ENCODE measurements around the gene HPCAL1. TPM values are rescaled to one million over a fixed set of nuclear protein-coding genes. Genes with fewer than 3 reads are reported as not detected.
"Not testable (repeated sequence)": the region's sequence is repeated elsewhere in the genome, so short reads cannot be mapped to it uniquely, and the experiment has no call there.

The HPCAL1 gene
- total and polyA plus RNA-seq, 7 experiments from 2014 or later: 44.9 to 137 (median 89.2) TPM

DNA sequence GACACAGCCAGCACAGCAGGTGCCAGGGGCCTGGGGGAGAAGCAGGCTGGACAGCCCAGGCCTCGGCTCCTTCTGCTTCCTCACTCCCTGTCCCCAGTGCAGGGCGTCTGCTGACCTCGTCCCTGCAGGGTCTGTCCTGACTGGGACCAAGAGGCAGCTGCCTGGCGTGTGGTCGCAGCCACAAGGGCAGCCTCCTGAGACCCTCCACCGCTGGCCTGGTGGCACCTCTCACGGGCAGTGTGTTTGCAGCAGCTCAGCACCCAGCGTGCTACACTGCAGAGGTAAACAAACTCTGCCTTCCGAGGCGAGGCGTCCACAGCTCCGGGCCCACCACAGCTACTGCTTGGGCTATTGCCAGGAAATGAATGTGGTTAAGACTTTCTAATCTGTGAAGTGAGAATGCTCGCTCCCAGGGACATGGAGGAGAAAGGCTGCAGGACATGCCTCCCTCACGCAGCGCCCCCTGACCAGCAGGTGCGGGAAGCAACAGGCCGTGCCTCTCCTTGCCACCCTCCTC lies 46.1 kb upstream of the HPCAL1 start:
- Mint-ChIP-seq H3K4me1 (peaks cover 0 to 19% (median 0%) of the 10 kb centered on the region in 7 donors), H3K27me3 (peaks cover 0 to 16% (median 2%) of the 10 kb centered on the region in 5 donors), H3K4me3 (peak overlapping the region in 1 of 10 donors; percentile 14), H3K27ac (no peak overlapping the region), H3K9me3 (peaks cover 0 to 6% (median 0%) of the 10 kb centered on the region in 11 donors), H3K36me3 (peaks cover 0 to 3% (median 0%) of the 10 kb centered on the region in 5 donors)
- DNase-seq: no peak
- Histone ChIP-seq H3K4me1 (ENCODE audit: control insufficient read depth in 2 of 2, insufficient read depth in 2 of 2, low read length in 2 of 2) (no peaks in the 10 kb centered on the region), H3K27me3 (ENCODE audit: control insufficient read depth in 2 of 2, insufficient read depth in 2 of 2, low read length in 2 of 2) (no peaks in the 10 kb centered on the region), H3K9me3 (ENCODE audit: control insufficient read depth in 2 of 3, low read length in 3 of 3) (no peaks in the 10 kb centered on the region), H3K4me3 (ENCODE audit: low read length) (no peak overlapping the region), H3K36me3 (ENCODE audit: control insufficient read depth in 2 of 3, insufficient read depth in 3 of 3, low read length in 3 of 3) (no peaks in the 10 kb centered on the region), H3K27ac (ENCODE audit: low read depth, low read length) (no peak overlapping the region)
- ChIA-PET POLR2A (no interaction called here), CTCF (no interaction called here)
- peak; percentile 12 for ATAC-seq
- intact Hi-C loops (cut with micrococcal nuclease): no loop called here

- Histone ChIP-seq H3K27ac (ENCODE audit: low read depth, low read length) (no peak overlapping the region), H3K9me3 (ENCODE audit: control insufficient read depth in 2 of 3, low read length in 3 of 3) (no peaks in the 10 kb centered on the region), H3K36me3 (ENCODE audit: control insufficient read depth in 2 of 3, insufficient read depth in 3 of 3, low read length in 3 of 3) (no peaks in the 10 kb centered on the region), H3K4me1 (ENCODE audit: control insufficient read depth in 2 of 2, insufficient read depth in 2 of 2, low read length in 2 of 2) (no peaks in the 10 kb centered on the region), H3K4me3 (ENCODE audit: low read length) (no peak overlapping the region), H3K27me3 (ENCODE audit: control insufficient read depth in 2 of 2, insufficient read depth in 2 of 2, low read length in 2 of 2) (no peaks in the 10 kb centered on the region)
- H3K36me3 Mint-ChIP-seq: peaks cover 0 to 1% (median 0%) of the 10 kb centered on the region in 5 donors
- ATAC-seq (no peak), DNase-seq (no peak)
- ChIA-PET POLR2A (no interaction called here), CTCF (no interaction called here)
- peaks cover 0 to 17% (median 2%) of the 10 kb centered on the region in 5 donors for H3K27me3 Mint-ChIP-seq
- peak overlapping the region in 1 of 10 donors; percentile 14 for H3K4me3 Mint-ChIP-seq
- peaks cover 0 to 2% (median 0%) of the 10 kb centered on the region in 11 donors for H3K9me3 Mint-ChIP-seq
- peak overlapping the region in 1 of 9 donors; percentile 25 for H3K27ac Mint-ChIP-seq
- H3K4me1 Mint-ChIP-seq: peaks cover 0 to 19% (median 0%) of the 10 kb centered on the region in 7 donors
- intact Hi-C loops (cut with micrococcal nuclease): no loop called here
These were observed 45.7 kb upstream of the HPCAL1 start for GRCh38 chr2:10257036-10257435.

DNA sequence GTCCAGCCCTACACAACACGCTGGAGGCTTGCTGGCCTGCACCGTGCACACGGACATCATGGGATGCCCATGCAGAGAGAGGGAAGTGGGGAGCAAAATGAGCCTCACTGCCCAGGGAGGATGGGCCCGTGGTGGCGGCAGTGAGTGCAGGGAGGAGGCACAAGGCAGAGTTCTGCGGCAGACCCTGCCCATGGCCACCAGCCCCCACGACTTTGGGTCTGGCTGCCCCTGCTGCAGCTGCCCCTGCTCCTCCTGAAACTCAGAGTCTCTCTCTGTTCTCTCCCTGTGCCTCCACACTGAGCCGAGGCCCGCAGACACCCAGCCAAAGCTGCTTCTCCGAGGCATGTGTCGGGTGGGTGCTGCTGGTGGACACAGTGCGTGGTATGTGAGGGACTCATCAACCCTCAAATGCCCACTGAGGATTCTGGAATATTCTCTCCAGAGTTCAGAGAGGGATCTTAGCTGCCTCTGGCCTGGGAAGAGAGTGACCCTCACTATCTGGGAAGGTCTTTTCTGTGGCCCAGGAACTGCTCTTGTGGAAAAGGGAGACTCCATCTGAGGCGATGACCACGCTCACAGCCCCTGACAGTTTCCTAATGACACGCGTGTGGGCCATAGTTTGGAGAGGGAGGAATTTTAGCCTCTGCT lies 45.1 kb upstream of the HPCAL1 start:
- Histone ChIP-seq H3K27me3 (ENCODE audit: control insufficient read depth in 2 of 2, insufficient read depth in 2 of 2, low read length in 2 of 2) (no peaks in the 10 kb centered on the region), H3K36me3 (ENCODE audit: control insufficient read depth in 2 of 3, insufficient read depth in 3 of 3, low read length in 3 of 3) (no peaks in the 10 kb centered on the region), H3K27ac (ENCODE audit: low read depth, low read length) (no peak overlapping the region), H3K4me1 (ENCODE audit: control insufficient read depth in 2 of 2, insufficient read depth in 2 of 2, low read length in 2 of 2) (no peaks in the 10 kb centered on the region), H3K4me3 (ENCODE audit: low read length) (no peak overlapping the region), H3K9me3 (ENCODE audit: control insufficient read depth in 2 of 3, low read length in 3 of 3) (no peaks in the 10 kb centered on the region)
- H3K36me3 Mint-ChIP-seq: no peaks in the 10 kb centered on the region
- H3K4me1 Mint-ChIP-seq: peaks cover 0 to 19% (median 0%) of the 10 kb centered on the region in 7 donors
- no peak overlapping the region for H3K27ac Mint-ChIP-seq
- peaks cover 0 to 16% (median 2%) of the 10 kb centered on the region in 5 donors for H3K27me3 Mint-ChIP-seq
- H3K4me3 Mint-ChIP-seq: no peak overlapping the region
- POLR2A ChIA-PET: no interaction called here
- CTCF ChIA-PET: no interaction called here
- intact Hi-C loops (cut with micrococcal nuclease): no loop called here
- ATAC-seq (no peak), DNase-seq (no peak)
- H3K9me3 Mint-ChIP-seq: peaks cover 0 to 2% (median 0%) of the 10 kb centered on the region in 11 donors

- Mint-ChIP-seq H3K4me1 (peaks cover 0 to 19% (median 0%) of the 10 kb centered on the region in 7 donors), H3K36me3 (no peaks in the 10 kb centered on the region), H3K27me3 (peaks cover 0 to 14% (median 2%) of the 10 kb centered on the region in 5 donors), H3K27ac (no peak overlapping the region), H3K4me3 (no peak overlapping the region), H3K9me3 (no peaks in the 10 kb centered on the region)
- no peaks in the 10 kb centered on the region for H3K4me1 ChIP-seq (ENCODE audit: control insufficient read depth in 2 of 2, insufficient read depth in 2 of 2, low read length in 2 of 2)
- no peak overlapping the region for H3K4me3 ChIP-seq (ENCODE audit: low read length)
- no peaks in the 10 kb centered on the region for H3K27me3 ChIP-seq (ENCODE audit: control insufficient read depth in 2 of 2, insufficient read depth in 2 of 2, low read length in 2 of 2)
- intact Hi-C loops (cut with micrococcal nuclease): no loop called here
- no peak overlapping the region for H3K27ac ChIP-seq (ENCODE audit: low read depth, low read length)
- POLR2A ChIA-PET: no interaction called here
- DNase-seq (no peak), ATAC-seq (no peak)
- no peaks in the 10 kb centered on the region for H3K9me3 ChIP-seq (ENCODE audit: control insufficient read depth in 2 of 3, low read length in 3 of 3)
- no peaks in the 10 kb centered on the region for H3K36me3 ChIP-seq (ENCODE audit: control insufficient read depth in 2 of 3, insufficient read depth in 3 of 3, low read length in 3 of 3)
- CTCF ChIA-PET: no interaction called here
These were observed 44.4 kb upstream of the HPCAL1 start for GRCh38 chr2:10258326-10258725.

- peaks cover 0 to 19% (median 0%) of the 10 kb centered on the region in 7 donors for H3K4me1 Mint-ChIP-seq
- no peak overlapping the region for H3K27ac ChIP-seq (ENCODE audit: low read depth, low read length)
- no peaks in the 10 kb centered on the region for H3K36me3 Mint-ChIP-seq
- ChIA-PET CTCF (no interaction called here), POLR2A (no interaction called here)
- no peaks in the 10 kb centered on the region for H3K9me3 Mint-ChIP-seq
- H3K4me1 ChIP-seq (ENCODE audit: control insufficient read depth in 2 of 2, insufficient read depth in 2 of 2, low read length in 2 of 2): no peaks in the 10 kb centered on the region
- H3K4me3 Mint-ChIP-seq: no peak overlapping the region
- H3K27me3 Mint-ChIP-seq: peaks cover 0 to 14% (median 2%) of the 10 kb centered on the region in 5 donors
- H3K36me3 ChIP-seq (ENCODE audit: control insufficient read depth in 2 of 3, insufficient read depth in 3 of 3, low read length in 3 of 3): no peaks in the 10 kb centered on the region
- H3K27ac Mint-ChIP-seq: no peak overlapping the region
- ATAC-seq (no peak), DNase-seq (no peak)
- H3K9me3 ChIP-seq (ENCODE audit: control insufficient read depth in 2 of 3, low read length in 3 of 3): no peaks in the 10 kb centered on the region
- no peak overlapping the region for H3K4me3 ChIP-seq (ENCODE audit: low read length)
- H3K27me3 ChIP-seq (ENCODE audit: control insufficient read depth in 2 of 2, insufficient read depth in 2 of 2, low read length in 2 of 2): no peaks in the 10 kb centered on the region
- intact Hi-C loops (cut with micrococcal nuclease): no loop called here
These were observed 44.0 kb upstream of the HPCAL1 start for GRCh38 chr2:10258726-10259125.

GRCh38 chr2:10260130-10260529 lies 42.6 kb upstream of the HPCAL1 start:
- Mint-ChIP-seq H3K36me3 (no peaks in the 10 kb centered on the region), H3K9me3 (no peaks in the 10 kb centered on the region), H3K27ac (no peak overlapping the region), H3K4me1 (peaks cover 0 to 19% (median 0%) of the 10 kb centered on the region in 7 donors), H3K4me3 (no peak overlapping the region), H3K27me3 (peaks cover 0 to 14% (median 2%) of the 10 kb centered on the region in 5 donors)
- Histone ChIP-seq H3K27me3 (ENCODE audit: control insufficient read depth in 2 of 2, insufficient read depth in 2 of 2, low read length in 2 of 2) (no peaks in the 10 kb centered on the region), H3K4me1 (ENCODE audit: control insufficient read depth in 2 of 2, insufficient read depth in 2 of 2, low read length in 2 of 2) (no peaks in the 10 kb centered on the region), H3K4me3 (ENCODE audit: low read length) (no peak overlapping the region), H3K27ac (ENCODE audit: low read depth, low read length) (no peak overlapping the region), H3K9me3 (ENCODE audit: control insufficient read depth in 2 of 3, low read length in 3 of 3) (no peaks in the 10 kb centered on the region), H3K36me3 (ENCODE audit: control insufficient read depth in 2 of 3, insufficient read depth in 3 of 3, low read length in 3 of 3) (no peaks in the 10 kb centered on the region)
- no peak for ATAC-seq
- ChIA-PET POLR2A (no interaction called here), CTCF (no interaction called here)
- no peak for DNase-seq
- intact Hi-C loops (cut with micrococcal nuclease): no loop called here

DNA sequence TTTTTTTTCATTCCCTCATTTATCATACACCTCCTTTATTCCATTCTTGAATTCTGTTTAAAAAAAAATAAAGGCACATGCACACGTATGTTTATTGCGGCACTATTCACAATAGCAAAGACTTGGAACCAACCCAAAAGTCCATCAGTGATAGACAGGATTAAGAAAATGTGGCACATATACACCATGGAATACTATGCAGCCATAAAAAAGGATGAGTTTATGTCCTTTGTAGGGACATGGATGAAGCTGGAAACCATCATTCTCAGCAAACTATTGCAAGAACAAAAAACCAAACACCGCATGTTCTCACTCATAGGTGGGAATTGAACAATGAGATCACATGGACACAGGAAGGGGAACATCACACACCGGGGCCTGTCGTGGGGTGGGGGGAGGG lies 39.2 kb upstream of the HPCAL1 start:
- intact Hi-C loops (cut with micrococcal nuclease); H3K36me3 Mint-ChIP-seq; H3K4me1 ChIP-seq (ENCODE audit: control insufficient read depth in 2 of 2, insufficient read depth in 2 of 2, low read length in 2 of 2); H3K27ac ChIP-seq (ENCODE audit: low read depth, low read length); H3K4me3 Mint-ChIP-seq; ATAC-seq; DNase-seq; H3K9me3 Mint-ChIP-seq; H3K4me3 ChIP-seq (ENCODE audit: low read length); H3K27ac Mint-ChIP-seq; POLR2A ChIA-PET; H3K4me1 Mint-ChIP-seq; H3K36me3 ChIP-seq (ENCODE audit: control insufficient read depth in 2 of 3, insufficient read depth in 3 of 3, low read length in 3 of 3); H3K9me3 ChIP-seq (ENCODE audit: control insufficient read depth in 2 of 3, low read length in 3 of 3); H3K27me3 ChIP-seq (ENCODE audit: control insufficient read depth in 2 of 2, insufficient read depth in 2 of 2, low read length in 2 of 2): not testable (repeated sequence)
- CTCF ChIA-PET: interaction anchor here (0.8 kb wide), 1 partner anchor 145 kb away, joined by 3 read pairs; no protein-coding TSS in a partner anchor
- peaks cover 0 to 14% (median 0%) of the 10 kb centered on the region in 5 donors for H3K27me3 Mint-ChIP-seq
